K562 (cell line): ENCODE measurements around the gene RCC1. TPM values are rescaled to one million over a fixed set of nuclear protein-coding genes. Genes with fewer than 3 reads are reported as not detected.

Source experiments
- BHLHE40 ChIP-seq: IDR thresholded peaks from 2 replicates; pipeline ENCODE4 v1.6.1; 2011; ENCODE audit warnings: low read length, improper control_type of control experiment
- BMI1 ChIP-seq: fragments of 150-350 bp; IDR thresholded peaks from 2 replicates; pipeline ENCODE4 v1.6.1; 2014; ENCODE audit warnings: low read length
- E2F3 ChIP-seq: fragments of 250-450 bp; sonication (Bioruptor Pico); IDR thresholded peaks from 2 replicates; pipeline ENCODE4 v1.4.0; 2020; ENCODE audit warnings: mild to moderate bottlenecking
- HNRNPL ChIP-seq: fragments of 200-400 bp; formaldehyde crosslinking; IDR thresholded peaks from 2 replicates; pipeline ENCODE4 v1.6.1; 2017; ENCODE audit warnings: low read depth, mild to moderate bottlenecking, low read length
- MAFF ChIP-seq: IDR thresholded peaks from 2 replicates; pipeline ENCODE4 v1.6.1; 2012; ENCODE audit warnings: low read length, improper control_type of control experiment
- NFYB ChIP-seq: IDR thresholded peaks from 2 replicates; pipeline ENCODE4 v1.6.1; 2011; ENCODE audit warnings: mild to moderate bottlenecking, moderate library complexity; ENCODE audit not compliant: insufficient read length; ENCODE audit errors: extremely low read depth
- NRF1 ChIP-seq, 2 experiments: fragments of 450-650 bp; IDR thresholded peaks in 1 of 2; conservative IDR thresholded peaks in 1 of 2; 2 replicates each; pipeline ENCODE4 v1.6.1; 2014; ENCODE audit warnings: mild to moderate bottlenecking in 2 of 2
- PHF20 ChIP-seq: fragments of 450-650 bp; IDR thresholded peaks from 2 replicates; pipeline ENCODE4 v1.6.1; 2018; ENCODE audit not compliant: partially characterized antibody
- SMARCA4 ChIP-seq: fragments of 450-650 bp; IDR thresholded peaks from 2 replicates; pipeline ENCODE4 v1.6.1; 2016
- SP2 ChIP-seq: IDR thresholded peaks from 2 replicates; pipeline ENCODE4 v1.6.1; 2011; ENCODE audit warnings: mild to moderate bottlenecking, low read depth, low read length, moderate library complexity; ENCODE audit not compliant: poor library complexity, severe bottlenecking; ENCODE audit errors: extremely low read depth
- TAF7 ChIP-seq: fragments of 450-650 bp; IDR thresholded peaks from 2 replicates; pipeline ENCODE4 v1.6.1; 2016; ENCODE audit warnings: missing genetic modification characterization, missing compliant biosample characterization
- THRAP3 ChIP-seq: fragments of 450-650 bp; IDR thresholded peaks from 2 replicates; pipeline ENCODE4 v1.6.1; 2016; ENCODE audit warnings: mild to moderate bottlenecking, inconsistent platforms, borderline replicate concordance
- ZFPM2 ChIP-seq: fragments of 250-450 bp; sonication (Bioruptor Pico); IDR thresholded peaks from 2 replicates; pipeline ENCODE4 v1.5.1; 2022; ENCODE audit warnings: mild to moderate bottlenecking
- ZNF174 ChIP-seq: fragments of 250-450 bp; sonication (Bioruptor Pico); IDR thresholded peaks from 2 replicates; pipeline ENCODE4 v1.4.0; 2020; ENCODE audit warnings: mild to moderate bottlenecking
- ZNF232 ChIP-seq: sonication (generic); formaldehyde crosslinking; IDR thresholded peaks from 2 replicates; pipeline ENCODE4 v1.8.0; 2022; ENCODE audit warnings: mild to moderate bottlenecking, missing genetic modification reagents
- ZNF253 ChIP-seq: fragments of 250-450 bp; sonication (Bioruptor Pico); conservative IDR thresholded peaks from 2 replicates; pipeline ENCODE4 v1.6.1; 2021; ENCODE audit warnings: mild to moderate bottlenecking
- ZNF695 ChIP-seq: fragments of 450-650 bp; formaldehyde crosslinking; IDR thresholded peaks from 2 replicates; pipeline ENCODE4 v1.4.0; 2020; ENCODE audit warnings: mild to moderate bottlenecking, moderate library complexity
- ZZZ3 ChIP-seq: fragments of 450-650 bp; IDR thresholded peaks from 2 replicates; pipeline ENCODE4 v1.6.1; 2016; ENCODE audit warnings: antibody characterized with exemption, mild to moderate bottlenecking, moderate library complexity
- polyA plus RNA-seq, 8 experiments: library from polyadenylated mRNA; depleted of rRNA in 4 of 8; stranded (reverse) in 5 of 8; unstranded in 3 of 8; fragments of >200 nt; fragmentation: Nextera tagmentation in 2 of 8; fragmentation: Illumina TruSeq in 1 of 8; extraction: Ambion mirVana in 2 of 8; extraction: Trizol in 1 of 8; gene quantifications; 2 replicates each; pipeline versions ENCODE4 v1.2.1 to v1.2.3, GENCODE V29; 2011 to 2014; ENCODE audit warnings: inconsistent platforms in 1 of 8, missing spikeins in 1 of 8
- total RNA-seq, 7 experiments: library from RNA; depleted of rRNA in 6 of 7; stranded (reverse); fragments of >200 nt in 6 of 7; fragmentation: Illumina TruSeq in 2 of 7; extraction: Trizol in 2 of 7; gene quantifications; 2 replicates each; pipeline versions ENCODE4 v1.2.1 to v1.2.3, GENCODE V29; 2011 to 2021; ENCODE audit warnings: low replicate concordance in 1 of 7
- TF ChIP-seq, protein P1 (sequence below): fragments of 250-450 bp; sonication (Bioruptor Pico); IDR thresholded peaks from 2 replicates; pipeline ENCODE4 v1.5.0; 2021; ENCODE audit warnings: mild to moderate bottlenecking, borderline replicate concordance
- TF ChIP-seq, protein P2 (sequence below): fragments of 450-650 bp; conservative IDR thresholded peaks from 2 replicates; pipeline ENCODE4 v1.6.1; 2016; ENCODE audit warnings: missing genetic modification characterization, low read depth, mild to moderate bottlenecking, control low read depth, missing compliant biosample characterization
- TF ChIP-seq, protein P3 (sequence below), 2 experiments: fragments of 200-800 bp in 1 of 2; sonication (Bioruptor generic) in 1 of 2; sonication (generic) in 1 of 2; formaldehyde crosslinking in 1 of 2; IDR thresholded peaks in 1 of 2; conservative IDR thresholded peaks in 1 of 2; 2 replicates each; pipeline versions ENCODE4 v1.5.0 to v1.6.1; 2016 to 2020; ENCODE audit warnings: missing compliant biosample characterization in 1 of 2, missing genetic modification characterization in 1 of 2, missing genetic modification reagents in 1 of 2
- TF ChIP-seq, protein P4 (sequence below), 2 experiments: fragments of 450-650 bp; conservative IDR thresholded peaks; 2 replicates each; pipeline ENCODE4 v1.6.1; 2017; ENCODE audit warnings: mild to moderate bottlenecking in 2 of 2, moderate library complexity in 2 of 2

Gene RCC1
- total and polyA plus RNA-seq, 9 of the 15 experiments (the other 6 are each of a cell fraction or from before 2014, with no cell fraction given): 16.4 to 202 (median 107) TPM

DNA sequence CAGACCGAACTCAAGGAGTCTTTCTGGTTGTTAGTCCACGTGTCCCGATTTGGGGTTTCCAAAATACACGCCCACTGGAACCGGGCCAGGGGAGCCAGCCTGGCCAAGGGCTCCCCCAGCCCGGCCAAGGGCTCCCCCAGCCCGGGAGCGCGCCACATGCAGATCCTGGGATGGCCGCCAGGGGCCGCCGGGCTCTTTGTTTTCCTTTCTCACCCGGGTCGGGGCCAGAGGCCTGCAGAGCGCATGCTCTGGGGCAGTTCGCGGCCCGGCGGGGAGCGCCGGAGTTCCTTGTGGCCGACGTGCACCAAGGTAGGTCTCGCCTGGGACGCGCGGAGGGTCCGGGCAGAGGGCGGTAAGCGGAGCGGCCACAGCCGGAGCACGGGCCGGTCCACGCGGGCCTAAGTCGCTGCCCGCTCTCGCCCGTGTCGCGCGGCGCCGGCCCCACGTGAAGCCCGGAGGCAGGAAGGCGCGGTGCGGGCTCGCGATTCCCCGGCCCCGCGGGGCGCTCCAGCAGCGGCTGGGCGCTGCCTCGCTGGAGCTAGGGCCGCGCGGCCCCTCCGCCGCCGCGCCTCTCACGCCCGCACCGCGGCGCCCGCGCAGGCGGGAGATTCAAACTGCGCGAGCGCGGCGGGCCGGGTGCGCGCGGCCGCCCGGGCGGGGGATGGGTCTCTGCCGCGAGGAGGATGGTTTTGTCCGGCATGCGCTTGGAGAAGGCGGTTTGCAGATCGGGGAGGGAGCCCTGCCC is 12.3 kb downstream of the RCC1 start (continued):
- no peak for TF ChIP-seq BHLHE40
- TF ChIP-seq MAFF: no peak
- TF ChIP-seq, protein P1, sequence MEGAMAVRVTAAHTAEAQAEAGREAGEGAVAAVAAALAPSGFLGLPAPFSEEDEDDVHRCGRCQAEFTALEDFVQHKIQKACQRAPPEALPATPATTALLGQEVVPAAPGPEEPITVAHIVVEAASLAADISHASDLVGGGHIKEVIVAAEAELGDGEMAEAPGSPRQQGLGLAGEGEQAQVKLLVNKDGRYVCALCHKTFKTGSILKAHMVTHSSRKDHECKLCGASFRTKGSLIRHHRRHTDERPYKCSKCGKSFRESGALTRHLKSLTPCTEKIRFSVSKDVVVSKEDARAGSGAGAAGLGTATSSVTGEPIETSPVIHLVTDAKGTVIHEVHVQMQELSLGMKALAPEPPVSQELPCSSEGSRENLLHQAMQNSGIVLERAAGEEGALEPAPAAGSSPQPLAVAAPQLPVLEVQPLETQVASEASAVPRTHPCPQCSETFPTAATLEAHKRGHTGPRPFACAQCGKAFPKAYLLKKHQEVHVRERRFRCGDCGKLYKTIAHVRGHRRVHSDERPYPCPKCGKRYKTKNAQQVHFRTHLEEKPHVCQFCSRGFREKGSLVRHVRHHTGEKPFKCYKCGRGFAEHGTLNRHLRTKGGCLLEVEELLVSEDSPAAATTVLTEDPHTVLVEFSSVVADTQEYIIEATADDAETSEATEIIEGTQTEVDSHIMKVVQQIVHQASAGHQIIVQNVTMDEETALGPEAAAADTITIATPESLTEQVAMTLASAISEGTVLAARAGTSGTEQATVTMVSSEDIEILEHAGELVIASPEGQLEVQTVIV (CRISPR knock-in tag): no peak
- no peak for TF ChIP-seq BMI1
- no peak for TF ChIP-seq ZZZ3
- TF ChIP-seq SP2: no peak
- TF ChIP-seq TAF7: no peak
- TF ChIP-seq NFYB: no peak
- peak; percentile 20 for TF ChIP-seq PHF20
- peak; percentile 96 to 97 for TF ChIP-seq NRF1 (conservative IDR thresholded peaks at IDR 0.05 in 1 of 2, IDR thresholded peaks at IDR 0.05 in 1 of 2)
- TF ChIP-seq, protein P2, sequence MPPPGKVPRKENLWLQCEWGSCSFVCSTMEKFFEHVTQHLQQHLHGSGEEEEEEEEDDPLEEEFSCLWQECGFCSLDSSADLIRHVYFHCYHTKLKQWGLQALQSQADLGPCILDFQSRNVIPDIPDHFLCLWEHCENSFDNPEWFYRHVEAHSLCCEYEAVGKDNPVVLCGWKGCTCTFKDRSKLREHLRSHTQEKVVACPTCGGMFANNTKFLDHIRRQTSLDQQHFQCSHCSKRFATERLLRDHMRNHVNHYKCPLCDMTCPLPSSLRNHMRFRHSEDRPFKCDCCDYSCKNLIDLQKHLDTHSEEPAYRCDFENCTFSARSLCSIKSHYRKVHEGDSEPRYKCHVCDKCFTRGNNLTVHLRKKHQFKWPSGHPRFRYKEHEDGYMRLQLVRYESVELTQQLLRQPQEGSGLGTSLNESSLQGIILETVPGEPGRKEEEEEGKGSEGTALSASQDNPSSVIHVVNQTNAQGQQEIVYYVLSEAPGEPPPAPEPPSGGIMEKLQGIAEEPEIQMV: peak; percentile 90
- no peak for TF ChIP-seq SMARCA4
- TF ChIP-seq ZNF232 (CRISPR knock-in tag): no peak
- TF ChIP-seq ZNF695 (CRISPR knock-in tag): no peak
- TF ChIP-seq ZNF253: no peak
- TF ChIP-seq THRAP3: no peak
- TF ChIP-seq, protein P3, sequence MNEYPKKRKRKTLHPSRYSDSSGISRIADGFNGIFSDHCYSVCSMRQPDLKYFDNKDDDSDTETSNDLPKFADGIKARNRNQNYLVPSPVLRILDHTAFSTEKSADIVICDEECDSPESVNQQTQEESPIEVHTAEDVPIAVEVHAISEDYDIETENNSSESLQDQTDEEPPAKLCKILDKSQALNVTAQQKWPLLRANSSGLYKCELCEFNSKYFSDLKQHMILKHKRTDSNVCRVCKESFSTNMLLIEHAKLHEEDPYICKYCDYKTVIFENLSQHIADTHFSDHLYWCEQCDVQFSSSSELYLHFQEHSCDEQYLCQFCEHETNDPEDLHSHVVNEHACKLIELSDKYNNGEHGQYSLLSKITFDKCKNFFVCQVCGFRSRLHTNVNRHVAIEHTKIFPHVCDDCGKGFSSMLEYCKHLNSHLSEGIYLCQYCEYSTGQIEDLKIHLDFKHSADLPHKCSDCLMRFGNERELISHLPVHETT (CRISPR knock-in tag; conservative IDR thresholded peaks at IDR 0.05 in 1 of 2, IDR thresholded peaks at IDR 0.05 in 1 of 2): no peak; a peak in 1 of 4 replicates
- no peak for TF ChIP-seq ZFPM2
- no peak; the same call in none of the 2 replicates for TF ChIP-seq E2F3
- TF ChIP-seq ZNF174: no peak
- TF ChIP-seq HNRNPL: peak; percentile 77; the same call in 1 of the 2 replicates
- TF ChIP-seq, protein P4, sequence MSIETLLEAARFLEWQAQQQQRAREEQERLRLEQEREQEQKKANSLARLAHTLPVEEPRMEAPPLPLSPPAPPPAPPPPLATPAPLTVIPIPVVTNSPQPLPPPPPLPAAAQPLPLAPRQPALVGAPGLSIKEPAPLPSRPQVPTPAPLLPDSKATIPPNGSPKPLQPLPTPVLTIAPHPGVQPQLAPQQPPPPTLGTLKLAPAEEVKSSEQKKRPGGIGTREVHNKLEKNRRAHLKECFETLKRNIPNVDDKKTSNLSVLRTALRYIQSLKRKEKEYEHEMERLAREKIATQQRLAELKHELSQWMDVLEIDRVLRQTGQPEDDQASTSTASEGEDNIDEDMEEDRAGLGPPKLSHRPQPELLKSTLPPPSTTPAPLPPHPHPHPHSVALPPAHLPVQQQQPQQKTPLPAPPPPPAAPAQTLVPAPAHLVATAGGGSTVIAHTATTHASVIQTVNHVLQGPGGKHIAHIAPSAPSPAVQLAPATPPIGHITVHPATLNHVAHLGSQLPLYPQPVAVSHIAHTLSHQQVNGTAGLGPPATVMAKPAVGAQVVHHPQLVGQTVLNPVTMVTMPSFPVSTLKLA (conservative IDR thresholded peaks at IDR 0.05): peak; percentile 81 to 85
